T-helper 9 cell (primary cell): Measurements from ENCODE around the gene HOOK2.
"Not testable (repeated sequence)": the region's sequence is repeated elsewhere in the genome, so short reads cannot be mapped to it uniquely, and the experiment has no call there.

Experiments
- DNase-seq: peaks from one replicate; pipeline ENCODE4 v3.0.0-alpha.2; 2020

HOOK2 gene

GRCh38 chr19:12720296-12720695 lies 55.1 kb downstream of the HOOK2 start:
- DNase-seq = no peak

GRCh38 chr19:12715929-12716328 lies 59.4 kb downstream of the HOOK2 start:
- DNase-seq = no peak

GRCh38 chr19:12715102-12715501 lies 60.2 kb downstream of the HOOK2 start:
- no peak for DNase-seq

- DNase-seq = not testable (repeated sequence)
Observed at GRCh38 chr19:12713304-12713703, 62.0 kb downstream of the HOOK2 start.
